Liver (tissue), 9 donors: Measurements from ENCODE around the gene IQCH. TPM values are rescaled to one million over a fixed set of nuclear protein-coding genes. Genes with fewer than 3 reads are reported as not detected.

Experiments used
- DNase-seq: peaks from one replicate; pipeline ENCODE4 v3.0.0-alpha.2; 2017; ENCODE audit warnings: low spot score
- H3K27ac ChIP-seq, 2 donors: one replicate each; pipeline ENCODE4 v1.7.0; 2013; ENCODE audit warnings: inconsistent platforms in 2 of 2, low read length in 2 of 2, control low read depth in 1 of 2, low read depth in 1 of 2, mild to moderate bottlenecking in 1 of 2
- H3K27me3 ChIP-seq, 4 donors: one replicate each; pipeline versions ENCODE4 v1.6.1 to v1.7.0; 2013; ENCODE audit warnings: low read length in 3 of 4, inconsistent platforms in 1 of 4, mild to moderate bottlenecking in 1 of 4, moderate library complexity in 1 of 4; ENCODE audit not compliant: control insufficient read depth in 4 of 4, insufficient read depth in 4 of 4
- H3K36me3 ChIP-seq, 4 donors: one replicate each; pipeline versions ENCODE4 v1.6.1 to v1.7.0; 2013; ENCODE audit warnings: low read length in 3 of 4, mild to moderate bottlenecking in 3 of 4, low read depth in 1 of 4, moderate library complexity in 1 of 4; ENCODE audit not compliant: control insufficient read depth in 4 of 4, insufficient read depth in 3 of 4
- H3K4me1 ChIP-seq, 4 donors: one replicate each; pipeline versions ENCODE4 v1.6.1 to v1.7.0; 2013; ENCODE audit warnings: low read length in 3 of 4, mild to moderate bottlenecking in 3 of 4, moderate library complexity in 1 of 4; ENCODE audit not compliant: control insufficient read depth in 4 of 4, insufficient read depth in 4 of 4
- H3K4me3 ChIP-seq, 3 donors: one replicate each; pipeline versions ENCODE4 v1.6.1 to v1.7.0; 2013; ENCODE audit warnings: low read length in 3 of 3, control low read depth in 1 of 3, low read depth in 1 of 3, mild to moderate bottlenecking in 1 of 3
- H3K9ac ChIP-seq, 2 donors: one replicate each; pipeline ENCODE4 v1.7.0; 2013; ENCODE audit warnings: low read length in 2 of 2, mild to moderate bottlenecking in 2 of 2, moderate library complexity in 2 of 2, control low read depth in 1 of 2, low read depth in 1 of 2
- H3K9me3 ChIP-seq, 4 donors: one replicate each; pipeline versions ENCODE4 v1.6.1 to v1.7.0; 2013; ENCODE audit warnings: low read length in 3 of 4; ENCODE audit not compliant: control insufficient read depth in 4 of 4
- FOXA1 ChIP-seq: IDR thresholded peaks from 2 replicates; pipeline ENCODE4 v1.6.1; 2016; ENCODE audit warnings: antibody characterized with exemption
- FOXA2 ChIP-seq: IDR thresholded peaks from 2 replicates; pipeline ENCODE4 v1.6.1; 2016; ENCODE audit warnings: antibody characterized with exemption
- GABPA ChIP-seq, 2 donors: IDR thresholded peaks in 1 of 2; conservative IDR thresholded peaks in 1 of 2; 2 replicates each; pipeline ENCODE4 v1.6.1; 2016; ENCODE audit warnings: antibody characterized with exemption in 2 of 2, mild to moderate bottlenecking in 1 of 2, moderate library complexity in 1 of 2
- HNF4A ChIP-seq, 2 donors: conservative IDR thresholded peaks; 2 replicates each; pipeline ENCODE4 v1.6.1; 2016; ENCODE audit warnings: antibody characterized with exemption in 2 of 2, mild to moderate bottlenecking in 2 of 2
- RAD21 ChIP-seq, 2 donors: IDR thresholded peaks; 2 replicates each; pipeline ENCODE4 v1.6.1; 2016; ENCODE audit warnings: antibody characterized with exemption in 2 of 2, mild to moderate bottlenecking in 2 of 2
- RXRA ChIP-seq, 2 donors: IDR thresholded peaks; 2 replicates each; pipeline ENCODE4 v1.6.1; 2017 to 2018; ENCODE audit warnings: antibody characterized with exemption in 2 of 2, mild to moderate bottlenecking in 1 of 2
- TAF1 ChIP-seq: conservative IDR thresholded peaks from 2 replicates; pipeline ENCODE4 v1.6.1; 2016; ENCODE audit warnings: antibody characterized with exemption, mild to moderate bottlenecking
- YY1 ChIP-seq: IDR thresholded peaks from 2 replicates; pipeline ENCODE4 v1.6.1; 2016; ENCODE audit warnings: antibody characterized with exemption, mild to moderate bottlenecking
- WGBS: extraction: QIAGEN DNeasy Blood & Tissue Kit; methylation state at CpG from one replicate; pipeline ENCODE4 v1.1.7; 2013; 5-methylcytosine and 5-hydroxymethylcytosine counted together
- polyA plus RNA-seq, 2 donors: library from polyadenylated mRNA; stranded (reverse) in 1 of 2; unstranded in 1 of 2; fragments of 200-250 nt in 1 of 2; fragments of >200 nt in 1 of 2; fragmentation: Nextera tagmentation in 1 of 2; extraction: Ambion mirVana in 1 of 2; gene quantifications; one replicate each; pipeline versions ENCODE4 v1.2.1 to v1.2.3, GENCODE V29; 2013 to 2015
- total RNA-seq, 2 donors: library from RNA; depleted of rRNA; stranded (reverse); fragments of >200 nt; gene quantifications; one replicate each; pipeline ENCODE4 v1.2.3, GENCODE V29; 2014
- TF ChIP-seq, protein P1 (sequence below): IDR thresholded peaks from 2 replicates; pipeline ENCODE4 v1.6.1; 2016; ENCODE audit warnings: antibody characterized with exemption
- TF ChIP-seq, protein P2 (sequence below): fragments of 150-350 bp; IDR thresholded peaks from 2 replicates; pipeline ENCODE4 v1.5.1; 2017; ENCODE audit warnings: improper control_type of control experiment, low read depth, low read length; ENCODE audit not compliant: missing input control
- TF ChIP-seq, protein P3 (sequence below): IDR thresholded peaks from 2 replicates; pipeline ENCODE4 v1.6.1; 2016; ENCODE audit warnings: antibody characterized with exemption, mild to moderate bottlenecking
- TF ChIP-seq, protein P4 (sequence below): IDR thresholded peaks from 2 replicates; pipeline ENCODE4 v1.6.1; 2016; ENCODE audit warnings: antibody characterized with exemption
- TF ChIP-seq, protein P5 (sequence below): IDR thresholded peaks from 2 replicates; pipeline ENCODE4 v1.6.1; 2016; ENCODE audit warnings: antibody characterized with exemption
- donor health status: healthy.
- donor health status: healthy.
- donor health status: healthy.
- donor health status: healthy.
- donor health status: healthy.

Gene IQCH
- total and polyA plus RNA-seq, 4 donors = 0.23 to 1.6 (median 0.86) TPM

DNA sequence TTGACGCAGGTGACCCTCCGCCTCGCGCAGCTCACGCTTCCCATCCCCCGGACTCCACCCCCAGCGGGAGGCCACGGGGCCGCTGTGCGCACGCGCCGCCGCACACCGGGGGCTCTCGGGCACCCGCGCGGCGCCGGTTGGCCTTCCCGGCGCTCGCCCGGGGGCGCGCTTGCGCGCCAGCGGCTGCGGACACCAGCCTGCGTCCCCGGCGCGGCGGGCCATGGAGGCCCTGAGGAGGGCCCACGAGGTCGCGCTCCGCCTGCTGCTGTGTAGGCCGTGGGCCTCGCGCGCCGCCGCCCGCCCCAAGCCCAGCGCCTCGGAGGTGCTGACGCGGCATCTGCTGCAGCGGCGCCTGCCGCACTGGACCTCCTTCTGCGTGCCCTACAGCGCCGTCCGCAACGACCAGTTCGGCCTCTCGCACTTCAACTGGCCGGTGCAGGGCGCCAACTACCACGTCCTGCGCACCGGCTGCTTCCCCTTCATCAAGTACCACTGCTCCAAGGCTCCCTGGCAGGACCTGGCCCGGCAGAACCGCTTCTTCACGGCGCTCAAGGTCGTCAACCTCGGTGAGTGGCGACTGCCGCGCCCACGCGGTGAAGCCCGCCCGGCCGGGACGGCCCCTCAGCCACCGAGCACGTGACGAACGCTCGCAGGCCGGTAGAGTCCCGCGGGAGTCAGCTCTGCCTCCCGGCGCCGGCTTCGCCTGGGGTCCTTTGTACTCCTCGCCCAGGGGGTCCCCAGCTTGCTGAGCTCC is 266.6 kb downstream of the IQCH start, which contains the start of gene C15orf61:
Gene C15orf61, plus strand, starts transcription at position 103 of the 754 bp plus-strand sequence. Its CDS starts 118 bp downstream, at position 221.
- peaks cover 0 to 19% (median 7%) of the 10 kb centered on the region in 4 donors for H3K4me1 ChIP-seq
- TF ChIP-seq RXRA (IDR thresholded peaks at IDR 0.05) (peak; percentile 1 to 6), RAD21 (IDR thresholded peaks at IDR 0.05) (peak; percentile 2 to 3), YY1 (peak; percentile 11), TAF1 (no peak), FOXA1 (no peak), HNF4A (conservative IDR thresholded peaks at IDR 0.05) (no peak), FOXA2 (no peak), GABPA (IDR thresholded peaks at IDR 0.05 in 1 of 2, conservative IDR thresholded peaks at IDR 0.05 in 1 of 2) (no peak)
- TF ChIP-seq, protein P1, sequence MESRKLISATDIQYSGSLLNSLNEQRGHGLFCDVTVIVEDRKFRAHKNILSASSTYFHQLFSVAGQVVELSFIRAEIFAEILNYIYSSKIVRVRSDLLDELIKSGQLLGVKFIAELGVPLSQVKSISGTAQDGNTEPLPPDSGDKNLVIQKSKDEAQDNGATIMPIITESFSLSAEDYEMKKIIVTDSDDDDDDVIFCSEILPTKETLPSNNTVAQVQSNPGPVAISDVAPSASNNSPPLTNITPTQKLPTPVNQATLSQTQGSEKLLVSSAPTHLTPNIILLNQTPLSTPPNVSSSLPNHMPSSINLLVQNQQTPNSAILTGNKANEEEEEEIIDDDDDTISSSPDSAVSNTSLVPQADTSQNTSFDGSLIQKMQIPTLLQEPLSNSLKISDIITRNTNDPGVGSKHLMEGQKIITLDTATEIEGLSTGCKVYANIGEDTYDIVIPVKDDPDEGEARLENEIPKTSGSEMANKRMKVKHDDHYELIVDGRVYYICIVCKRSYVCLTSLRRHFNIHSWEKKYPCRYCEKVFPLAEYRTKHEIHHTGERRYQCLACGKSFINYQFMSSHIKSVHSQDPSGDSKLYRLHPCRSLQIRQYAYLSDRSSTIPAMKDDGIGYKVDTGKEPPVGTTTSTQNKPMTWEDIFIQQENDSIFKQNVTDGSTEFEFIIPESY = no peak
- TF ChIP-seq, protein P2, sequence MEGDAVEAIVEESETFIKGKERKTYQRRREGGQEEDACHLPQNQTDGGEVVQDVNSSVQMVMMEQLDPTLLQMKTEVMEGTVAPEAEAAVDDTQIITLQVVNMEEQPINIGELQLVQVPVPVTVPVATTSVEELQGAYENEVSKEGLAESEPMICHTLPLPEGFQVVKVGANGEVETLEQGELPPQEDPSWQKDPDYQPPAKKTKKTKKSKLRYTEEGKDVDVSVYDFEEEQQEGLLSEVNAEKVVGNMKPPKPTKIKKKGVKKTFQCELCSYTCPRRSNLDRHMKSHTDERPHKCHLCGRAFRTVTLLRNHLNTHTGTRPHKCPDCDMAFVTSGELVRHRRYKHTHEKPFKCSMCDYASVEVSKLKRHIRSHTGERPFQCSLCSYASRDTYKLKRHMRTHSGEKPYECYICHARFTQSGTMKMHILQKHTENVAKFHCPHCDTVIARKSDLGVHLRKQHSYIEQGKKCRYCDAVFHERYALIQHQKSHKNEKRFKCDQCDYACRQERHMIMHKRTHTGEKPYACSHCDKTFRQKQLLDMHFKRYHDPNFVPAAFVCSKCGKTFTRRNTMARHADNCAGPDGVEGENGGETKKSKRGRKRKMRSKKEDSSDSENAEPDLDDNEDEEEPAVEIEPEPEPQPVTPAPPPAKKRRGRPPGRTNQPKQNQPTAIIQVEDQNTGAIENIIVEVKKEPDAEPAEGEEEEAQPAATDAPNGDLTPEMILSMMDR = no peak
- TF ChIP-seq, protein P3, sequence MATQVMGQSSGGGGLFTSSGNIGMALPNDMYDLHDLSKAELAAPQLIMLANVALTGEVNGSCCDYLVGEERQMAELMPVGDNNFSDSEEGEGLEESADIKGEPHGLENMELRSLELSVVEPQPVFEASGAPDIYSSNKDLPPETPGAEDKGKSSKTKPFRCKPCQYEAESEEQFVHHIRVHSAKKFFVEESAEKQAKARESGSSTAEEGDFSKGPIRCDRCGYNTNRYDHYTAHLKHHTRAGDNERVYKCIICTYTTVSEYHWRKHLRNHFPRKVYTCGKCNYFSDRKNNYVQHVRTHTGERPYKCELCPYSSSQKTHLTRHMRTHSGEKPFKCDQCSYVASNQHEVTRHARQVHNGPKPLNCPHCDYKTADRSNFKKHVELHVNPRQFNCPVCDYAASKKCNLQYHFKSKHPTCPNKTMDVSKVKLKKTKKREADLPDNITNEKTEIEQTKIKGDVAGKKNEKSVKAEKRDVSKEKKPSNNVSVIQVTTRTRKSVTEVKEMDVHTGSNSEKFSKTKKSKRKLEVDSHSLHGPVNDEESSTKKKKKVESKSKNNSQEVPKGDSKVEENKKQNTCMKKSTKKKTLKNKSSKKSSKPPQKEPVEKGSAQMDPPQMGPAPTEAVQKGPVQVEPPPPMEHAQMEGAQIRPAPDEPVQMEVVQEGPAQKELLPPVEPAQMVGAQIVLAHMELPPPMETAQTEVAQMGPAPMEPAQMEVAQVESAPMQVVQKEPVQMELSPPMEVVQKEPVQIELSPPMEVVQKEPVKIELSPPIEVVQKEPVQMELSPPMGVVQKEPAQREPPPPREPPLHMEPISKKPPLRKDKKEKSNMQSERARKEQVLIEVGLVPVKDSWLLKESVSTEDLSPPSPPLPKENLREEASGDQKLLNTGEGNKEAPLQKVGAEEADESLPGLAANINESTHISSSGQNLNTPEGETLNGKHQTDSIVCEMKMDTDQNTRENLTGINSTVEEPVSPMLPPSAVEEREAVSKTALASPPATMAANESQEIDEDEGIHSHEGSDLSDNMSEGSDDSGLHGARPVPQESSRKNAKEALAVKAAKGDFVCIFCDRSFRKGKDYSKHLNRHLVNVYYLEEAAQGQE = no peak
- TF ChIP-seq, protein P4, sequence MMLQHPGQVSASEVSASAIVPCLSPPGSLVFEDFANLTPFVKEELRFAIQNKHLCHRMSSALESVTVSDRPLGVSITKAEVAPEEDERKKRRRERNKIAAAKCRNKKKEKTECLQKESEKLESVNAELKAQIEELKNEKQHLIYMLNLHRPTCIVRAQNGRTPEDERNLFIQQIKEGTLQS = no peak
- TF ChIP-seq, protein P5, sequence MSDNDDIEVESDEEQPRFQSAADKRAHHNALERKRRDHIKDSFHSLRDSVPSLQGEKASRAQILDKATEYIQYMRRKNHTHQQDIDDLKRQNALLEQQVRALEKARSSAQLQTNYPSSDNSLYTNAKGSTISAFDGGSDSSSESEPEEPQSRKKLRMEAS = no peak
- H3K36me3 ChIP-seq = peaks cover 0 to 5% (median 0%) of the 10 kb centered on the region in 4 donors
- peak; percentile 83 for DNase-seq
- H3K9ac ChIP-seq = peak within 1 kb of the TSS; percentile 69 to 92
- WGBS = under 1% methylated on average over 94 of the region's 94 CpGs
- no peaks in the 10 kb centered on the region for H3K27me3 ChIP-seq
- H3K27ac ChIP-seq = peak within 1 kb of the TSS; percentile 88 to 96
- H3K9me3 ChIP-seq = no peaks in the 10 kb centered on the region
- peak within 1 kb of the TSS; percentile 59 to 94 (median 85) for H3K4me3 ChIP-seq
